ENCODE results near the gene CAMKK1.

DNA sequence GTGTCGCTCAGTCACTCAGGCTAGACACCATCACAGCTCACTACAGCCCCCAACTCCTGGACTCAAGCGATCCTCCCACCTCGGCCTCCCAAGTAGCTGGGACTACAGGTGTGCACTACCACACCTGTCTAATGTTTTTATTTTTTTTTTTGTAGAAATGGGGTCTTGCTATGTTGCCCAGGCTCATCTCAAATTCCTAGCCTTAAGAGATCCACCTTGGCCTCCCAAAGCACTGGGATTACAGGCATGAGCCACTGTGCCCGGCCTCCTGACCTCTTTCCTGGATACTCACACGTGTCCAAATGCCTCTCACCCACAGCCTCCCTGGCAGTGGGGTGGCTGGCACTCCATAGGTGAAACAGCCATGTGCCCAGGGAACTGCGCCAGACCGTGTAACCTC, 17.5 kb downstream of the CAMKK1 start:
- TF ChIP-seq, protein P1, sequence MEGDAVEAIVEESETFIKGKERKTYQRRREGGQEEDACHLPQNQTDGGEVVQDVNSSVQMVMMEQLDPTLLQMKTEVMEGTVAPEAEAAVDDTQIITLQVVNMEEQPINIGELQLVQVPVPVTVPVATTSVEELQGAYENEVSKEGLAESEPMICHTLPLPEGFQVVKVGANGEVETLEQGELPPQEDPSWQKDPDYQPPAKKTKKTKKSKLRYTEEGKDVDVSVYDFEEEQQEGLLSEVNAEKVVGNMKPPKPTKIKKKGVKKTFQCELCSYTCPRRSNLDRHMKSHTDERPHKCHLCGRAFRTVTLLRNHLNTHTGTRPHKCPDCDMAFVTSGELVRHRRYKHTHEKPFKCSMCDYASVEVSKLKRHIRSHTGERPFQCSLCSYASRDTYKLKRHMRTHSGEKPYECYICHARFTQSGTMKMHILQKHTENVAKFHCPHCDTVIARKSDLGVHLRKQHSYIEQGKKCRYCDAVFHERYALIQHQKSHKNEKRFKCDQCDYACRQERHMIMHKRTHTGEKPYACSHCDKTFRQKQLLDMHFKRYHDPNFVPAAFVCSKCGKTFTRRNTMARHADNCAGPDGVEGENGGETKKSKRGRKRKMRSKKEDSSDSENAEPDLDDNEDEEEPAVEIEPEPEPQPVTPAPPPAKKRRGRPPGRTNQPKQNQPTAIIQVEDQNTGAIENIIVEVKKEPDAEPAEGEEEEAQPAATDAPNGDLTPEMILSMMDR (optimal IDR thresholded peaks at IDR 0.05 in 1 of 3, IDR thresholded peaks at IDR 0.05 in 1 of 3, conservative IDR thresholded peaks at IDR 0.05 in 1 of 3; ENCODE audit: extremely low read depth in 1 of 3, insufficient read depth in 2 of 3, low read length in 3 of 3): no peak
- no peak for TF ChIP-seq EZH2 (IDR thresholded peaks at IDR 0.05; ENCODE audit: low read length)

All from keratinocyte (primary cell).